NCI-H2227 (cell line): ENCODE data around the gene SELENOM.
"Not testable (repeated sequence)": the region's sequence is repeated elsewhere in the genome, so short reads cannot be mapped to it uniquely, and the experiment has no call there.

ENCODE experiments used
- DNase-seq: peaks from one replicate; lab custom pipeline; 2025; ENCODE audit not compliant: unreplicated experiment; lab: John Stamatoyannopoulos, UW

SELENOM gene

DNA sequence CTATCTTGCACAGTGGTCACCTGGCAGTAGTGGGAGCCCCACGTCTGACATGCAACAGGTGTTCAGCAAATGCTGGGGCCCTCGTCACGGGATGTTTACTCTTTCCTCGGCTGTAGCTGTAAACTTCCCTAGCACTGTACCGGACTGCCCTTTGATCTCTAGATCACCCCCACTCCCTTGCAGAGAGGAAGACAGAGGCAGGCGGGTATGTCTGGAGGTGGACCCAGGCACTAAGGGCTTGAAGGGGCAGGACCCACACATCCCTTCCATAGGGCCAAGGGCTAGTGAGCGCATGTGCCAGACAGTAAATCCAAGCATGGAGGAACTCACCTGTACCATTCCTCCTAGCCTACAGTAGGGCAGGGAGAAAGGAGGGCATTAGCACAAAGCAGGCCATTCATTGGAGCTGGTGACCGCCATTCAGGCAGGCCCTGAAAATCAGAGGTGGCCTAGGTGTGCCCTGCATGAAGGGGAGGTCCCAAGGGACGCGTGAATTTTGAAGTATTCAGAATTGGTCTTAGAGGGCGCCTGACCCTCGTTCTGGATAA is 28.2 kb downstream of the SELENOM start:
- no peak for DNase-seq

- DNase-seq = not testable (repeated sequence)
These were observed 29.0 kb downstream of the SELENOM start for GRCh38 chr22:31078389-31078788.

- DNase-seq = no peak
These were observed 29.7 kb downstream of the SELENOM start for GRCh38 chr22:31077681-31078080.

- DNase-seq = no peak
These were observed 31.4 kb downstream of the SELENOM start for GRCh38 chr22:31075961-31076360.

GRCh38 chr22:31073545-31074145 is 33.7 kb downstream of the SELENOM start:
- DNase-seq = not testable (repeated sequence)

DNA sequence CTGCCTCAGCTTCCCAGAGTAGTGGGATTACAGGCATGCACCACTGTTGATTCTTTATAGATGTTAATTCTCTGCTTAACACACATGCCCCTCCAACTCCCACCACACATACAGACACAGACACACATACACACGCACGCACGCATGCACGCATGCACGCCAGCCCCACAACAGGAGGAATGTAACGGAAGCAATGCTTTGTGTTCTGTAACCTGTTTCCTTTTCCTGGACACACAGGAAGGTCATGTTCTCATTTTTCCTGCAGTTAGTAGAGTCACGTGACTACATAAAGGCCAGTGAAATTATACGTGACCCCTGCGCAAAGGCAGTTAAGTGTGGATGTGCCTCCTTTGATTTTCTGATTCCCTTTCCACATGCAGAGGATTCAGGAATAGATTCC is 34.2 kb downstream of the SELENOM start:
- not testable (repeated sequence) for DNase-seq

- not testable (repeated sequence) for DNase-seq
These were observed 37.6 kb downstream of the SELENOM start for GRCh38 chr22:31069691-31070314.

DNA sequence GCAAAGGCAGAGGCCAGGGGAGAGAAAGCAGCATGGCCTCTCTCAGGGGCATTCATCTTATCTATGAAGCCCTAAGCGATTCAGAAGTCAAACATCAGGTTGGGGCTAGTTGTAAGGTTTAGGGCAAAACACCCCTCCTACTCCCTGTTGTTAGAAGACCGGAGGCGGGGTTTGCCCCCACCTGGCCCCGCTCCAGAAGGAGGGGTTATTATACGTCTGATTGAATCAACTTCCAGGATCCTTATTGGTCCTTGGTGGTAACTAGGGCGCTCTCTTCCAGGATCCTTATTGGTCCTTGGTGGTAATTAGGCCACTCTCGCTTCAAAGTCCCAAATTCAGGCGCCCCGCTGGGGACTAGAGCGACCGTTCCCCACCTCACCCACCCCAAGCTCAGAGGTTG is 38.4 kb downstream of the SELENOM start:
- DNase-seq = no peak

DNA sequence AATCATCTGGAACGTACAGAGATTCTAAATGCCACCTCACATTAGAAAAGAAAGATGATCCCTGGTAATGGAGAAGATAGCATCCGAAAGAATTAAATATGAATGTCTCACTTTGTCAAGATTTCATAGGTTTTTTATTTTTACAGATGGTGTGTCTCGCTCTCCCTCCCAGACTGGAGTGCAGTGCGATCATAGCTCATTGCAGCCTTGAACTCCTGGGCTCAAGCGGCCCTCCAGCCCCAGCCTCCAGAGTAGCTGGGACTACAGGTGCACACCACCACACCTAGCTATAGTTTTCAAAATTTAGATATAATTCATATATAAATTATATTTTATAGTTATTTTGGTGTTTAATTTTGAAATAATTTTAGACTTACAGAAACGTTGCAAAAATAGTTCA is 43.0 kb downstream of the SELENOM start:
- no peak for DNase-seq

DNA sequence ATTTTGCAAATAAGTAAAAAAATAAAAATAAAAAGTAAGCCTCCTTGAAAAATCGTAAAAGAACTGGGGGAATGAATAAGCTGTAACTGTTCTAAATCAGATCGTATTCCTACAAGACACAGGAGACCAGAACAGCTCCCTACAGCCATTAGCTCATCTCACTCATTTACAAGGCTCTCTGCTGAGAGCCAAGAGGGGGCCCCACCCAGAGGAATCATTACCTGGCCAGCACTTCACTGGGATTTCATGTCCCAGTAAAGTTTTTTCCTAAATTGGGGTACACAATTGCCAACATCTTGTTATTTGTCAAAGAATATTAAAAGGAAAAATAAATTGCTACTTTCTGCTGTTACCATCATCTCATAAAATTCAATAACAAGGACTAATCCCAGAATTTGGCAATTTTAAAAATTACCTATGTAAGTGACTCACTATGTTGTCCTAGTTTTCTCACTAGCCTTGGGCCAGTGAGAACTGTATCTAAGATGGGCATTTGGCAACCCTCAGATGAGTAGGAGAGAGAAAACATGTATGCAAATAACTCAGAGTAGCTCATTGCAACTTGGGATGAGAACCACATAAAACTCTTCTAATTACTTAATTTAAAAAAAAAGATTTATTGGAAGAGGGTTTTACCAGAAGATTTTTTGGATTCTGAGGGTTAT is 44.7 kb downstream of the SELENOM start:
- DNase-seq = no peak

DNA sequence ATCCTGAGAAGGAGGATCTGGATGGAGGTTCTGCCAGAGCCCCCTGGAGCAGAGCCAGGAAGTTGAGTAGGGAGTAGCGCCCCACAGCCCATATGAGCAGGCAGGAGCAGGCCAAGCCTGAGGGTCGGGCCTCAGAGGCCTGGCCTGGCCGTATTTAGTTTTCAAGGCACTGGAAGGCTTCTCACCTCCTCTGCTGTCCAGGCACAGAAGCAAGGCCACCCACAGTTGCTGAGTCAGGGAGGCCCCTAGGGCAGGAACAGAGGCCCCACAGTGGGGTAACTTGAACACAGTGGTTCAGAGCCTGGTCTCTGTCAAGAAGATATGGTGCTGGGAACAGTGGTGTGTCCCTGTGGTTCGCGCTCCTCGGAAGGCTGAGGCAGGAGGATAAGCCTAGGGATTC is 47.7 kb downstream of the SELENOM start:
- not testable (repeated sequence) for DNase-seq

GRCh38 chr22:31056986-31057599 is 50.3 kb downstream of the SELENOM start:
- no peak for DNase-seq

GRCh38 chr22:31055635-31056159 is 51.7 kb downstream of the SELENOM start:
- peak; percentile 50 for DNase-seq

DNA sequence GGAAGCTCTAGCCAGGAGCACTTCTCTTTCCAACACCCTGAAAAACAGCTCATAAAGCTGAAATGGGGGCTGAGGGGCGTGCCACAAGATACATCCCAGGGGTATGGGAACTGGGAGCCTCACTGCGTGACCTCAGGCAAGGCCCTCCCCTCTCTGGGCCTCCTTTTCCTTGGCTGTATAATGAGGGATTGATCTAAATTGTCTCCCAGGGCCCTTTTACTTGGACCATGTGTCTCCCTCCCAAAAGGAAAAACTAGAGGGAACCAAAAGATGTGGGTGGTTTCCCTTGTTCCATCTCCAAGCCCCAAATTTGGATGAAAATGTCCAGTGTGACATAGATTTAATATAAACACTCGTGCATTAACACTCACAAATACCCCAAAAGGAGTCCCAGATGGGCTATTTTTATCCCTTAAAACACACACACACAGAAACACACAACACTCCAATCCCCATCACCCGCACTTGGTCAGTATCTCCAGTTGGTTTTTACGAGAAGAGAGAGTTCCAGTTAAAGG is 52.2 kb downstream of the SELENOM start:
- no peak for DNase-seq
